ENCODE measurements around the gene TTC9B.
"Not testable (repeated sequence)": the region's sequence is repeated elsewhere in the genome, so short reads cannot be mapped to it uniquely, and the experiment has no call there.

TTC9B gene

DNA sequence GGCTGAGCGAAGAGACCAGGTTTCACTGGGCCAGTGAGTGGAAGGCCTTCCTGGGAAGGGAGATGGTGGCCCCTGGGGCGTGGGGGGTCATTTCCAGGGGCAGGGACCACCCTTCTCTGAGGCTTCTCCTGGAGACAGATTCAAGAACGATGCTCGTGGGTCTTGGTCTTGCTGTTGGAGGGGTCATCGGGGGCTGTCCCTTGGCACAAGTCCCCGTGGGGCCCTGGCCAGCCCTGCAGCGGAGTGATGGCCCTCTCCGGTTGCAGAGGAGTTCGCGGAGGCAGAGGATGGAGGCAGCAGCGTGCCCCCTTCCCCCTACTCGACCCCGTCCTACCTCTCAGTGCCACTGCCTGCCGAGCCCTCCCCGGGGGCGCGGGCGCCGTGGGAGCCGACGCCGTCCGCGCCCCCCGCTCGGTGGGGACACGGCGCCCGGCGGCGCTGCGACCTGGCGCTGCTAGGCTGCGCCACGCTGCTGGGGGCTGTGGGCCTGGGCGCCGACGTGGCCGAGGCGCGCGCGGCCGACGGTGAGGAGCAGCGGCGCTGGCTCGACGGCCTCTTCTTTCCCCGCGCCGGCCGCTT, 4.8 kb downstream of the TTC9B start:
- no peak for DNase-seq

DNA sequence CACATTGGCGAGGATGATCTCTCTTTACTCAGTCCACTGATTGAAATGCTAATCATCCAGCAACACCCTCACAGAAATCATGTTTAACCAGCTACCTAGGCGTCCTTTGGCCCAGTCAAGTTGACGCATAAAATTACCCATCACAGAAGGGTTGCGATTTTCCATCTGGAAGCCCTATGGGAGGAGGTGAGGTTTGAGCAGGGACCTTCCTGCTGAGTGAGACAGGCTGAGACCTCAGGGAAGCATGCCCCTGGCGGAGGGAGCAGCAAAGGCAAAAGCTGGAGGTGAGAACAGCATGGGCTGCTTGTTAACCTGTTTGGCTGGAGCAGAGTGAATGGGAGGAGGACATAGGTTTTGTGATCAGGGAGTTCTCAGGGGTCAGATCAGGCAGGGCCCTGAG, 7.3 kb downstream of the TTC9B start:
- no peak for DNase-seq

DNA sequence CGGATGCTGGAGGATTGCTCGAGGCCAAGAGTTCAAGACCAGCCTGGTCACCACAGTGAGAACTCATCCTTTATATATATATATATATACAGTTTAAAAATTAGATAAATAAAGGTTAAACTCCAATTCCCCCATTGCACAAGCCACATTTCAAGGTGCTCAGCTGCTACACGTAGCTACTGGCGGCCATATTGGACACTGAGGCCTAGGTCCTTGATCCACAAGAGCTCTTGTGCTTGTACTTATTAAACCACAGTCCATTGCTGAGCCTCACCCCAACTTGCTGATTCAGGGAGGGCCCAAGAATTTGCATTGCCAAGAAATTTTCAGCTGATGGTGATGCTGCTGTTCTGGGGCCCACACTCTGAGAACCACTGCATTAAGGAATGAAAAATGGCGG, 9.6 kb downstream of the TTC9B start:
- no peak for DNase-seq

DNA sequence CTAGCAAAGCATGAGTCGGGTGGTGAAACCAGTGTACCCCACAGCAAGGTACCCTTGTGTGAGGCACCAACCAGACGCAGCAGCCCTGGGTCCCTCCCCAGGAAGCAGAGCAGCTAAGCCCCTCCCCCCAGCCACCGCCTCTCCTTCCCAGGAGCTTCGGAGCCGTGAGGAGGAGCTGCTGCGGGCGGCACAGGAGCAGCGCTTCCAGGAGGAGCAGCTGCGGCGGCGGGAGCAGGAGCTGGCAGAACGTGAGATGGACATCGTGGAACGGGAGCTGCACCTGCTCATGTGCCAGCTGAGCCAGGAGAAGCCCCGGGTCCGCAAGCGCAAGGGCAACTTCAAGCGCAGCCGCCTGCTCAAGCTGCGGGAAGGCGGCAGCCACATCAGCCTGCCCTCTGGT, 12.4 kb downstream of the TTC9B start:
- no peak for DNase-seq

DNA sequence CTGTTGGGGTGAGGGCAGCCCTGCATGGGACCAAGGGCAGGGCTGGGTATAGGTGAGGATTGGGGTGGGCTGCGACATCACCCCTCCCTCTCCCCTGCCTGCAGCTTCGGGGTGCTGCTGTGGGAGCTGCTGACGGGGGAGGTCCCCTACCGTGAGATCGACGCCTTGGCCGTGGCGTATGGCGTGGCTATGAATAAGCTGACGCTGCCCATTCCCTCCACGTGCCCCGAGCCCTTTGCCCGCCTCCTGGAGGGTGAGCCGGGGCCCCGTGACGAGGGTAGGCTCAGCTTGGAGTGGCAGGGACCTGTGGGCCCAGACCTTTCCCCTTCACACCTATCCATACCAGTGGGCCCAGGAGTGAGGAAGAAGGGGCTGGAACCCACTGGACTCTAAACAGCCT, 13.8 kb downstream of the TTC9B start:
- DNase-seq, result no peak

DNA sequence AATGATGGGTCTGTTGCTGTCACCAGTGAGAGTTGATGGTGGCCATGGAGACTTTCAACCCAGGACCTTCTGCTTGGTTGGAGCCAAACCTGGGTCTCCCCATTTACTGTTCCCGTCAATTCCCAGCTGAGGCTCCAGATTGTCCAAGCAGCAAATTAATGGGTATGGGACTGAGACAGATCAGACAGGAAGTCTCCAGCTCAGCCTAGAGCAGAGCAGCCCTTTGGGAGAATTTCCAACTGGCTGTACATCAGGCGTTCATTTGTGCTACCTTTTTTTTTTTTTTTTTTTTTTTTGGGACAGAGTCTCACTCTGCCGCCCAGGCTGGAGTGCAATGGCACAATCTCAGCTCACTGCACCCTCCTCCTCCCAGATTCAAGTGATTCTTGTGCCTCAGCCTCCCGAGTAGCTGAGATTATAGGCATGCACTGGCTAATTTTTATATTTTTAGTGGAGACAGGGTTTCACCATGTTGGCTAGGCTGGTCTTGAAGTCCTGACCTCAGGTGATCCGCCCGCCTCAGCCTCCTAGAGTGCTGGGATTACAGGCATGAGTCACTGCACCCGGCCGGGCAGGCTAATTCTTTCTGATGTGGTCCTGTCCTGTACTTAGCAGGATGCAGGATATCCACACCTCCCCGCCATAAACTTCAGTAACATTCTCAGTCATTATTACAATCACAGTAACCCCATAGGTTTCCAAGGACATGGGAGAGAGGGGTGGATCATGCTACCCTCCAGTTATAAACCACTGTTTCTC, 17.7 kb downstream of the TTC9B start:
- no peak for DNase-seq

DNA sequence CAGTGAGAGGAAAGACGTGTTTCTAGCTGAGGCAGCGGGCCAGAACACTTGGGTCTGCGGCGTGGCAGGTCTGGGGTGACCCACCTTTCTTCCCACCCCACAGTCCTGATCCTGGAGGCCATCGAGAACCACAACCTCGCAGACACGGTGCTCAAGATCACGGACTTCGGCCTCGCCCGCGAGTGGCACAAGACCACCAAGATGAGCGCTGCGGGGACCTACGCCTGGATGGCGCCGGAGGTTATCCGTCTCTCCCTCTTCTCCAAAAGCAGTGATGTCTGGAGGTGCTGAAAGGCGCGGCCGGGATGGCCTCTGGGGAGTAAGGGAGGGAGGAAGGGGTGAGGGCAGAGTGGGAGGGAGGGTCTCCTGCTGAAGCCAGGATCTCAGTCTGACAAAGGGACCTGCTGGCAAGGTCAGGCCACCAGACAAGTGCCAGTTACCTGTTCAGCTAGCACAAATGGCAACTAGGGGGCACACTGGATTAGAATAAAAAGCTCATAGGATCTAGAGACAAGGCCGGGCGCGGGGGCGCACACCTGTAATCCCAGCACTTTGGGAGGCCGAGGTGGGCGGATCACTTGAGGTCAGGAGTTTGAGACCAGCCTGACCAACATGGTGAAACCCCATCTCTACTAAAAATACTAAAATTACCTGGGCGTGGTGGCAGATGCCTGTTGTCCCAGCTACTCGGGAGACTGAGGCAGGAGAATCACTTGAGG, 19.8 kb downstream of the TTC9B start:
- DNase-seq, result no peak

DNA sequence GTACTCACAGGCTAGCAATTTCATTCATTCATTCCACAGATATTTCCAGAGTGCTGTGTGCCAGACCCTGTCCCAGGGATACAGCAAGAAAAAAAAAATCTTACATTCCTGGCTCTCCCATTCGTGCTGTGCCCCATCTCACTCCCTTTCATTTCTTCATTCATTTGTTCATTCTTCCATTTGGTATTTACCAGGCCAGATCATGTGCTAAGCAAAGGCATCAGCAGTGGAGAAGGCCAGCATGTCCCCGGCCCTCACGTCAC, 24.7 kb downstream of the TTC9B start:
- no peak for DNase-seq

DNA sequence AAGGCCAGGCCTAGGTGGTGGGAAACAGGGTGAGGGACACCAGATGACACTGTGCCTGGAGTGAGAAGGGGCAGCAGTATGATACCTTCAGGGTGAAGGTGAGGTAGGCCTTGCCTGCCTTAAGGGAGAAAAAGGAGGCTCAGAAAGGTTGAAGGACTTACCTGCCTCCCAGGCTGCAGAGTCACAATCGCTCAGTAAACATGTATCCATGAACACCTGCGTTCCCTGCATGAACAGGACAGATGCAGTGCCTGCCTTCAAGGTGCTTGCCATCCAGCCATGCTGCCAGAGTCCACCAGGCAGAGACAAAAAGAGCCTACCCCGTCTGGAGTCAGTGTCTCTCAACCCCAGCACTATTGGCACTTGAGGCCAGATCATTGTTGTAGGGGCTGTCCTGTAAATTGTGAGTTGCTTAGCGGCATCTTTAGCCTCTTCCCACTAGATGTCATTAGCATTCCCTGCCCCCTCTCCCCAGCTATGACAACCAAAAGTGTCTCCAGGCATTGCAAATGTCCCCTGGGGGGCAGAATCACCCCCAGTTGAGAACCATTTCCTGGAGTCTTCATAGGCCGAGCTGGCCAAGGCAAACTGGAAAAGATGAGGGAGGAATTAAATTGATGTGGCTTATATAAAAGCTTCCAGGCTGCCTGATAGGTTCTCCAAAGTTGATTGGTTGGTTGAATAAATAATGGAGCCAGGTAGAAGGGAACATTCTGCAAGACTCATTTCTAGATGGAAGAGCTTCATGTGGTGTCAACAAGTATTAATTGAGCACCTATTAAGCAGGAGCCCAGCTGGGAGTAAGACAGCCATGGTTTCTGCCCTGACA, 25.2 kb downstream of the TTC9B start:
- no peak for DNase-seq

DNA sequence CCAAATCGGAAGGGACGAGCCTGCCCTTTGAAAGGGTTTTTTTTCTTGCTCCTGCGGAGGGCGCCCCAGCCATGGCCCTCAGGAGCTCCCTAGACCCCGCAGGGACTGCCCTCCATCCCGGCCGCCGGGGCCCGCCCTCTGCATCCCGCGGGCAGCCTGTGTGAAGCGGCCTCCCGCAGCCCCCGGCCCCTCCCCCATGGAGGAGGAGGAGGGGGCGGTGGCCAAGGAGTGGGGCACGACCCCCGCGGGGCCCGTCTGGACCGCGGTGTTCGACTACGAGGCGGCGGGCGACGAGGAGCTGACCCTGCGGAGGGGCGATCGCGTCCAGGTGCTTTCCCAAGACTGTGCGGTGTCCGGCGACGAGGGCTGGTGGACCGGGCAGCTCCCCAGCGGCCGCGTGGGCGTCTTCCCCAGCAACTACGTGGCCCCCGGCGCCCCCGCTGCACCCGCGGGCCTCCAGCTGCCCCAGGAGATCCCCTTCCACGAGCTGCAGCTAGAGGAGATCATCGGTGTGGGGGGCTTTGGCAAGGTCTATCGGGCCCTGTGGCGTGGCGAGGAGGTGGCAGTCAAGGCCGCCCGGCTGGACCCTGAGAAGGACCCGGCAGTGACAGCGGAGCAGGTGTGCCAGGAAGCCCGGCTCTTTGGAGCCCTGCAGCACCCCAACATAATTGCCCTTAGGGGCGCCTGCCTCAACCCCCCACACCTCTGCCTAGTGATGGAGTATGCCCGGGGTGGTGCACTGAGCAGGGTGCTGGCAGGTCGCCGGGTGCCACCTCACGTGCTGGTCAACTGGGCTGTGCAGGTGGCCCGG, 26.1 kb downstream of the TTC9B start:
- peak; percentile 41 for DNase-seq

DNA sequence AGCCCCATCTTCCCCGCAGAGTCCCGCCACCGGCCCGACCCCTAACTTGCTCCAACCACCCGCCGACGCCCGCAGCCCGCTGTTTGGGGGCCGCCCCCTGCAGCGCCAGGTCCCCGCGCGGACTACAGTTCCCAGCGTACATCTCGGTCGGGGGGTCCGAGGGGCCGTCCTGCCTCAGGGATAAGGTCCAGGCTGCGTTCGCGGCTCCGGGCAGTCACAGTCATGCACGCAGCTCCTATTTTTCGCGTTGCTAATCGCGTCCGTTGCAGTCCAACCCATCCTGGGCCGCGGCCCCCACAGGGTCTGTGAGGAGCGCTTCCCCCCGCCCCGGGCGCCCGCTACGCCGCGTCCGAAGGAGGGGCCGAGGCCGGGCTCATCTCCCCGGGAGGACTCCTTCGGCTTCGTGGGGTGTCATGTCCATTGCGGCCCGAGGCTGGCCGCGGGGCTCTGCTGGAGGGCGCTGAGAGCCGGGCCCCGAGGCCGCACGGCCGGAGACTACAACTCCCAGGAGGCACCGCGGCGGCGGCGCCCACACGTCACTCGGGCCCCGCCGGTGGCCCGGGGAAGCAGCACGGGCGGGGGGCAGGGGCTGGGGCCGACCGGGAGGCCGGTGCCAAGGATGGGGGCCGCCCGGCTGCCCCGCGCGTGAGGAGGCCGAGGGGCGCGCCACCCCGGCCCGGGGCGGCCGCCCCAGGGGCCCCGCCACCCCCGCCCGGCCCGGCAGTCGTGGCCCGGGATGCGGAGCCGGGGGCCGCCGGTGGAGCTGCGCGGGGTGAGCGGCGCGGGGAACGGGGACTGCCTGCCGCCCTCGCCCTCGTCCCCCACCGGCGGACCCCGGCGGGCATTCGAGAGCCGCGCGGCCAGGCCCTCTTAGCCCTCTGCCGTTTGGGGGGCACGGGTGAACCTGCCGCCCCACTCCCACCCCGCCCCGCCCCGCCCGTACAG, 27.0 kb downstream of the TTC9B start, which contains the start of gene MAP3K10:
Gene MAP3K10, plus strand, starts transcription at position 536 of the 945 bp plus-strand sequence. CDS start 606 bp downstream, outside the sequence.
- DNase-seq, result peak; percentile 89

DNA sequence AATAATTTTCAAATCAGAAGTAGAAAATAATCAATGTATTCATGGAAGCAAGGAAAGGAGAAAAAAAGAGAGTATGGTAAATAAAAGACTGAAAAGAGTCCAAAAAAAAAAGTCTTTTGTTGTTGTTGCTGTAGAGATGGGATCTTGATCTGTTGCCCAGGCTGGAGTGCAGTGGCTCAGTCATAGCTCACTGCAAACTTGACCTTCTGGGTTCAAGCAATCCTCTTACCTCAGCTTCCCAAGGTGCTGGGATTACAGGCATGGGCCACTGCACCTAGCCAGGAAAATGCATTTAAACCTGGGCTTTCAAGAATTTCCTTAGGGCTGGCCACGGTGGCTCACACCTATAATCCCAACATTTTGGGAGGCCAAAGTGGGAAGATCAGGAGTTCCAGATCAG, 33.9 kb downstream of the TTC9B start:
- no peak for DNase-seq

DNA sequence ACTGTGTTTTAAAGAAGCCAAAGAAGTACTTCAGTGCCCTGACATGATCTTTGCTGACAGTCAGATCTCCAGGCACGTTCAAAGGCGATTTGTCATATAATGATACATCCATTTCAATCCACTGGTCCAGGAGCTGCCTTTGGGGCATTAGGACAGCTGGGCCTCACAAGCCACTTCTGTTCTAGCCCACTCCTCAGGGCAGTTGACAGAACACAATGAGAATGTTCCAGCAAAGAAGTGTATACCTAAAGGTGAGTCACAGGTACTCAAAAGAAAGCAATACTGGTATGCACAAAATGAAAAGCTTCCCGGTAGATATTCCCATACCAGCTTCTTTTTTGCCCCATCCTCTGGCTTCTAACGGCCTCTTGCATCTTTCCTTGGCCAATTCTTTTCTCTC, 39.4 kb downstream of the TTC9B start:
- no peak for DNase-seq

DNA sequence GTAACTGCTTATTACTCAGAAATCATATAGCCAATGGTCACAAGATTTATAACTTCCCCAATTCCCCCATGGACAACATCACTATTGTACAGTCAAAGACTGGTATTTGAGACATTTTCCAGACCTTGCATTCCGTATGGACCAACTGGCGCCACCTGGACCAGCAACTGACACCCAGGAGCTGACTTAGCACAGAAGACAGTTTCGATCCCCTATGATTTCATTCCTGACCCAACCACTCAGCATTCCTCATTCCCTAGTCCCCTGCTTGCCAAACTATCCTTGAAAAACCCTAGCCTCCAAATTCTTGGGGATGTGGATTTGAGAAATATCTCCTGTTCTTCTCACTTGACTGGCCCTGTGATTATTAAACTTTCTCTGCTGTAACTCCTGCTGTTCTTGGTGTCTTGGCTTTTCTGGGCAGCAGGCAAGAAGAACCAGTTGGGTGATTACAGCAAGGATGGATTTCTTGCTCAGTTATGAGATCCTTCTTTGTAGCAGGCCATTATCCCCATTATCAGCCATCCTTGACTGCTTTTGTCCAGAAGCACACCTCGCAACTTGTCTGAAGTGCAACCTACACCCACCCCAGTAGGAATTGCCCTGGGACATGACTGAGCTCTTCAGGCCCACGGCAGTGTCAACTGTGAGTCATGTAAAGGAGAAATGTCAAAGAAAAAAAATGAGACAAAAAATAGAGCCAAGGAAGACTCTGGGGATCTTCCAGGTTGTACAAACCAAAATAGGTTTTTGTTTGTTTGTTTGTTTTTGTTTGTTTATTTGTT, 40.7 kb downstream of the TTC9B start:
- no peak for DNase-seq

DNA sequence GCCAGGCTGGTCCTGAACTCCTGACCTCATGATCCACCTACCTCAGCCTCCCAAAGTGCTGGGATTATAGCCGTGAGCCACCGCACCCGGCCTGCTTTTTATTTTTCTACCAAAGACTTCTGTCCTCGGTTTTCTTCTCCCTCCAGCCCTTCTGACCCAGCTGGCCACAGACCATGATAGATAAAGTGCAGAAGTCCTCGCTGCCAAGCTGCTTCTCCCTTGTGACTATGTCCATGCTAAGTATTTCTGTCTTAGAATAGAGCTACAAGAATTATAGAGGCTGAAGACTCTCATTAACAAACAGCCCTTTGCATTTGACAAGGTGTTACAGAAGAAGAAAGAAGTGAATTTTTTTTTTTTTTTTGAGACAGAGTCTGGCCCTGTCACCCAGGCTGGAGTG, 42.4 kb downstream of the TTC9B start:
- DNase-seq, result no peak

DNA sequence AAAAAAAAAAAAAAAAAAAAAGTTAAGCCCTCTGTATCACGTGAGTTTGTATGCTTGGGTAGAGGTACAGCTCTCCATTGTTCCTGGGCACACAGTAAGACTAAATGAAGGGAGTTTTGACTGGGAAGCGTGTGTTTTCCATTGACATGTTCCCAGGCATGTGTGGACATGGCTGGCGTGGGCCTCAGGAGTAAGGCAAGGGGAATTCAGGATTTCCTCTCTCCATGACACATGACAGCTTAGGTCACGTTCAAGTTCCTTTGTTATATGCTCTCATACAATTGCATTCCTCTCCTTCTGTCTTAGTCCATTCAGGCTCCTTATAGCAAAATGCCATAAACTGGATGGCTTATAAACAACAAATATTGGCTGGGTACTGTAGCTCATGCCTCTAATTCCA, 44.1 kb downstream of the TTC9B start:
- no peak for DNase-seq

DNA sequence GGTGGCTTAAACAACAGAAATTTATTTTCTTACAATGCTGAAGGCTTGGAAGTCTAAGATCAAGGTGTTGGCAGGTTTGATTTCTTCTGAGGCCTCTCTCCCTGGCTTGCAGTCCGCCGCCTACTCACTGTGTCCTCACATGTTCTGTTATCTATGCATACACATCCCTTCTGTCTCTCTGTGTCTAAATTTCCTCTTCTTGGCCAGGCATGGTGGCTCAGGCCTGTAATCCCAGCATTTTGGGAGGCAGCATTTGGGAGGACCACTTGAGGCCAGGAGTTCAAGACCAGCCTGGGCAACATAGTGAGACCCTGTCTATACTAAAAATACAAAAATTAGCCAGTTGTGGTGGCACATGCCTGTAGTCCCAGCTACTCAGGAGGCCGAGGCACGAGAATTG, 46.9 kb downstream of the TTC9B start:
- DNase-seq, result not testable (repeated sequence)

DNA sequence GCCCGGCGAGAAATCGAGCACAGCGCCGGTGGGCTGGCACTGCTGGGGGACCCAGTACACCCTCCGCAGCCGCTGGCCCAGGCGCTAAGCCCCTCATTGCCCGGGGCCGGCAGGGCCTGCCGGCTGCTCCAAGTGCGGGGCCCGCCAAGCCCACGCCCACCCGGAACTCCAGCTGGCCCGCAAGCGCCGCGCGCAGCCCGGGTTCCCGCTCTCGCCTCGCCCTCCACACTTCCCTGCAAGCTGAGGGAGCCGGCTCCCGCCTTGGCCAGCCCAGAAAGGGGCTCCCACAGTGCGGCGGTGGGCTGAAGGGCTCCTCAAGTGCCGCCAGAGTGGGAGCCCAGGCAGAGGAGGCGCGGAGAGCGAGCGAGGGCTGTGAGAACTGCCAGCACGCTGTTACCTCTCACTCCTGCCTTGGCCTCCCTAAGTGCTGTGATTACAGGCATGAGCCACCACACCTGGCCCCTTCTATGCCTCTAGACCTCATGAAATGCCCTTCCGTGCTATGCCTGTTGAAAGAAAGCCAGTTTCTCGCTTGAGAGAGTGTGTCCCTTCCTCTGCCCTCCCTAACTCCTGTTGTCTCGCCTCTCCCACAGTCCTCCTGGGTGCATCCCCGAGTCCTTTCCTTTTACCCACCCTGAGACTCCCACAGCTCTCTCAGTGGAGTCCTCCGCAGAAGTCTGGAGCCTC, 47.7 kb downstream of the TTC9B start:
- not testable (repeated sequence) for DNase-seq

DNA sequence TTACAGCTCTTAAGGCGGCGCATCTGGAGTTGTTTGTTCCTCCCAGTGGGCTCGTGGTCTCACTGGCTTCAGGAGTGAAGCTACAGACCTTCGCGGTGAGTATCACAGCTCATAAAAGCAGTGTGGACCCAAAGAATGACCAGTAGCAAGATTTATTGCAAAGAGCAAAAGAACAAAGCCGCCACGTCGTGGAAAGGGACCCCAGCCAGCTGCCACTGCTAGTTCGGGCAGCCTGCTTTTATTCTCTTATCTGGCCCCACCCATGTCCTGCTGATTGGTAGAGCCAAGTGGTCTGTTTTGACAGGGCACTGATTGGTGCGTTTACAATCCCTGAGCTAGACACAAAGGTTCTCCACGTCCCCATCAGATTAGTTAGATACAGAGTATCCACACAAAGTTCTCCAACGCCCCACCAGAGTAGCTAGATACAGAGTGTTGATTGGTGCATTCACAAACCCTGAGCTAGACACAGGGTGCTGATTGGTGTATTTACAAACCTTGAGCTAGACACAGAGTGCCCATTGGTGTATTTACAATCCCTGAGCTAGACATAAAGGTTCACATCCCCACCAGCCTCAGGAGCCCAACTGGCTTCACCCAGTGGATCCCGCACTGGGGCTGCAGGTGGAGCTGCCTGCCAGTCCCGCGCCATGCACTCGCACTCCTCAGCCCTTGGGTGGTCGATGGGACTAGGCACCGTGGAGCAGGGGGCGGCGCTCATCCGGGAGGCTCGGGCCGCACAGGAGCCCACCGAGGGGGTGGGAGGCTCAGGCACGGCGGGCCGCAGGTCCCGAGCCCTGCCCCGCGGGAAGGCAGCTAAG, 48.5 kb downstream of the TTC9B start:
- DNase-seq, result not testable (repeated sequence)
